ENCODE results near the gene MED19. TPM values are rescaled to one million over a fixed set of nuclear protein-coding genes. Genes with fewer than 3 reads are reported as not detected.

The MED19 gene
- polyA plus RNA-seq, 2 donors = 6.2 to 11.9 TPM

GRCh38 chr11:57658023-57658361 is 54.0 kb downstream of the MED19 start:
- Histone ChIP-seq H3K27me3 (ENCODE audit: control insufficient read depth in 1 of 2, insufficient read depth in 2 of 2, low read length in 2 of 2) (no peaks in the 10 kb centered on the region), H3K27ac (ENCODE audit: low read depth in 2 of 2, low read length in 1 of 2) (peak overlapping the region; percentile 57 to 85), H3K9me3 (ENCODE audit: control insufficient read depth in 2 of 2, insufficient read depth in 1 of 2, low read depth in 1 of 2, low read length in 1 of 2) (no peaks in the 10 kb centered on the region), H3K4me1 (ENCODE audit: control insufficient read depth in 2 of 2, insufficient read depth in 2 of 2, low read length in 1 of 2) (no peaks in the 10 kb centered on the region), H3K36me3 (ENCODE audit: control insufficient read depth in 2 of 2, insufficient read depth in 2 of 2, low read length in 1 of 2) (peaks cover 12 to 15% of the 10 kb centered on the region in 2 donors), H3K4me3 (ENCODE audit: low read depth in 1 of 2, low read length in 2 of 2) (peak overlapping the region; percentile 73 to 85)
- WGBS, 2 donors = 0 to 1% methylated on average over 8 of the region's 8 CpGs

GRCh38 chr11:57657194-57658022 is 54.6 kb downstream of the MED19 start, which contains the start of gene CLP1:
TSS of gene CLP1 (plus strand) at chr11:57657762. CDS start at chr11:57659477, 1,715 bp downstream.
- no peaks in the 10 kb centered on the region for H3K4me1 ChIP-seq (ENCODE audit: control insufficient read depth in 2 of 2, insufficient read depth in 2 of 2, low read length in 1 of 2)
- 0% methylated on average over 45 of the region's 45 CpGs for WGBS, 2 donors
- H3K36me3 ChIP-seq (ENCODE audit: control insufficient read depth in 2 of 2, insufficient read depth in 2 of 2, low read length in 1 of 2) = peaks cover 12 to 15% of the 10 kb centered on the region in 2 donors
- H3K27me3 ChIP-seq (ENCODE audit: control insufficient read depth in 1 of 2, insufficient read depth in 2 of 2, low read length in 2 of 2) = no peaks in the 10 kb centered on the region
- peak within 1 kb of the TSS; percentile 93 to 95 for H3K27ac ChIP-seq (ENCODE audit: low read depth in 2 of 2, low read length in 1 of 2)
- H3K9me3 ChIP-seq (ENCODE audit: control insufficient read depth in 2 of 2, insufficient read depth in 1 of 2, low read depth in 1 of 2, low read length in 1 of 2) = no peaks in the 10 kb centered on the region
- peak within 1 kb of the TSS; percentile 73 to 85 for H3K4me3 ChIP-seq (ENCODE audit: low read depth in 1 of 2, low read length in 2 of 2)

DNA sequence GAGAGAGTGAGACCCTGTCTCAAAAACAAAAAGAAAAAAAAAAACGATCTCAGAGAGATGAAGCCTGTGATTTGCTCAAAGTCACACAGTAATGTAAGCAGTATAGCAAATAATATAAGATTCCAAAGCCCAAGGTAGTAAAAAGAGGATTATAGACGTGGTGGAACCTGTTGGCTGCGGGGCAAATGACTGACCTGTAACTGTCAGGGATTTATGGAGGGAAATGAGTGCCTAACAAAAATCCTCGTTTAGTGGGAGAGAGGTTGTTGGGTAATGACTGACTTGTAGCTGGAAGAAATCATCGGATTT is 55.2 kb downstream of the MED19 start:
- peak overlapping the region in 1 of 2 donors; percentile 85 for H3K4me3 ChIP-seq (ENCODE audit: low read depth in 1 of 2, low read length in 2 of 2)

More for the DNA sequence above, 55.2 kb downstream of the MED19 start:
- Histone ChIP-seq H3K4me1 (ENCODE audit: control insufficient read depth in 2 of 2, insufficient read depth in 2 of 2, low read length in 1 of 2) (no peaks in the 10 kb centered on the region), H3K9me3 (ENCODE audit: control insufficient read depth in 2 of 2, insufficient read depth in 1 of 2, low read depth in 1 of 2, low read length in 1 of 2) (no peaks in the 10 kb centered on the region), H3K36me3 (ENCODE audit: control insufficient read depth in 2 of 2, insufficient read depth in 2 of 2, low read length in 1 of 2) (peaks cover 12 to 15% of the 10 kb centered on the region in 2 donors), H3K27me3 (ENCODE audit: control insufficient read depth in 1 of 2, insufficient read depth in 2 of 2, low read length in 2 of 2) (no peaks in the 10 kb centered on the region), H3K27ac (ENCODE audit: low read depth in 2 of 2, low read length in 1 of 2) (peak overlapping the region; percentile 93 to 95)
- WGBS, 2 donors = 14 to 15% methylated on average over 5 of the region's 5 CpGs

Other genes with a start within 250 kb of the MED19 start
- gene SLC43A1, start 196.5 kb downstream of the MED19 start, polyA plus RNA-seq = 1 to 10 TPM; 2.5 to 3.7 TPM
- gene TIMM10, start 181.5 kb downstream of the MED19 start, polyA plus RNA-seq = 10 to 100 TPM; 38.8 to 61.6 TPM
- gene SMTNL1, start 174.6 kb downstream of the MED19 start, polyA plus RNA-seq = not detected
- 10 to 100 TPM; 10.3 to 28.1 TPM for gene UBE2L6, start 144.5 kb downstream of the MED19 start, polyA plus RNA-seq
- gene SERPING1, start 114.5 kb downstream of the MED19 start, polyA plus RNA-seq = 10 to 100 TPM; 36.5 to 99.3 TPM
- gene YPEL4, start 62.3 kb downstream of the MED19 start, polyA plus RNA-seq = under 1 TPM; 0.35 to 0.39 TPM
- gene CLP1, start 54.5 kb downstream of the MED19 start, polyA plus RNA-seq = 10 to 100 TPM in 1 of 2 donors, 1 to 10 TPM in 1; 4.4 to 11.4 TPM
- gene ZDHHC5, start 44.1 kb downstream of the MED19 start, polyA plus RNA-seq = 10 to 100 TPM; 57.4 to 59.7 TPM
- 10 to 100 TPM; 37.1 to 68.9 TPM for gene TMX2, start 378 bp upstream of the MED19 start, polyA plus RNA-seq
- 100 to 1,000 TPM in 1 of 2 donors, 10 to 100 TPM in 1; 87.4 to 115 TPM for gene SELENOH, start 29.3 kb upstream of the MED19 start, polyA plus RNA-seq
- gene BTBD18, start 39.6 kb upstream of the MED19 start, polyA plus RNA-seq = under 1 TPM in 1 of 2 donors, not detected in 1; 0.02 TPM
- 100 to 1,000 TPM in 1 of 2 donors, 10 to 100 TPM in 1; 89.7 to 125 TPM for gene CTNND1, start 49.6 kb upstream of the MED19 start, polyA plus RNA-seq

Measured in esophagus (tissue), 2 donors.